ENCODE measurements around the gene CACNA1C. TPM values are rescaled to one million over a fixed set of nuclear protein-coding genes. Genes with fewer than 3 reads are reported as not detected.
A peak's percentile ranks its signal among the peaks of the same experiment; 100 is the strongest.

The CACNA1C gene
- total and polyA plus RNA-seq, 2 donors from 2014 or later = 1.6 to 17.4 TPM

GRCh38 chr12:2689879-2690278 is 637.1 kb downstream of the CACNA1C start:
- H3K9ac ChIP-seq (ENCODE audit: low read length in 3 of 3) = no peak overlapping the region
- DNase-seq (no peak), FAIRE-seq (no peak)
- intact Hi-C loops (cut with DNase I) = no loop called here
- H3K9me3 ChIP-seq (ENCODE audit: control insufficient read depth in 2 of 3, insufficient read depth in 1 of 3, low read length in 3 of 3) = no peaks in the 10 kb centered on the region
- no peaks in the 10 kb centered on the region for H3K27me3 ChIP-seq (ENCODE audit: control insufficient read depth, insufficient read depth, low read length)
- H3K4me1 ChIP-seq (ENCODE audit: control insufficient read depth in 2 of 3, insufficient read depth in 2 of 3, low read depth in 1 of 3, low read length in 3 of 3) = no peaks in the 10 kb centered on the region
- H3K27ac ChIP-seq (ENCODE audit: low read depth in 2 of 2, low read length in 2 of 2) = no peak overlapping the region
- TF ChIP-seq CTCF (IDR thresholded peaks at IDR 0.05; ENCODE audit: borderline replicate concordance, extremely low read depth, insufficient read depth) = no peak
- no peak overlapping the region for H3K4me3 ChIP-seq (ENCODE audit: low read length in 3 of 3)
- H3K36me3 ChIP-seq (ENCODE audit: control insufficient read depth in 2 of 3, insufficient read depth in 3 of 3, low read length in 3 of 3) = no peaks in the 10 kb centered on the region

GRCh38 chr12:2690348-2691005 is 637.7 kb downstream of the CACNA1C start:
- Histone ChIP-seq H3K9ac (ENCODE audit: low read length in 3 of 3) (no peak overlapping the region), H3K36me3 (ENCODE audit: control insufficient read depth in 2 of 3, insufficient read depth in 3 of 3, low read length in 3 of 3) (no peaks in the 10 kb centered on the region), H3K9me3 (ENCODE audit: control insufficient read depth in 2 of 3, insufficient read depth in 1 of 3, low read length in 3 of 3) (no peaks in the 10 kb centered on the region), H3K27ac (ENCODE audit: low read depth in 2 of 2, low read length in 2 of 2) (no peak overlapping the region), H3K27me3 (ENCODE audit: control insufficient read depth, insufficient read depth, low read length) (no peaks in the 10 kb centered on the region), H3K4me1 (ENCODE audit: control insufficient read depth in 2 of 3, insufficient read depth in 2 of 3, low read depth in 1 of 3, low read length in 3 of 3) (no peaks in the 10 kb centered on the region), H3K4me3 (ENCODE audit: low read length in 3 of 3) (no peak overlapping the region)
- TF ChIP-seq CTCF (IDR thresholded peaks at IDR 0.05; ENCODE audit: borderline replicate concordance, extremely low read depth, insufficient read depth) = no peak
- no peak for DNase-seq
- intact Hi-C loops (cut with DNase I) = no loop called here
- no peak for FAIRE-seq

- H3K4me1 ChIP-seq (ENCODE audit: control insufficient read depth in 2 of 3, insufficient read depth in 2 of 3, low read depth in 1 of 3, low read length in 3 of 3) = no peaks in the 10 kb centered on the region
- TF ChIP-seq CTCF (IDR thresholded peaks at IDR 0.05; ENCODE audit: borderline replicate concordance, extremely low read depth, insufficient read depth) = no peak
- no peak for FAIRE-seq
- no peaks in the 10 kb centered on the region for H3K36me3 ChIP-seq (ENCODE audit: control insufficient read depth in 2 of 3, insufficient read depth in 3 of 3, low read length in 3 of 3)
- peak; percentile 61 to 79 (median 74) for DNase-seq
- no peak overlapping the region for H3K4me3 ChIP-seq (ENCODE audit: low read length in 3 of 3)
- no peaks in the 10 kb centered on the region for H3K9me3 ChIP-seq (ENCODE audit: control insufficient read depth in 2 of 3, insufficient read depth in 1 of 3, low read length in 3 of 3)
- intact Hi-C loops (cut with DNase I) = no loop called here
- H3K27ac ChIP-seq (ENCODE audit: low read depth in 2 of 2, low read length in 2 of 2) = no peak overlapping the region
- no peak overlapping the region for H3K9ac ChIP-seq (ENCODE audit: low read length in 3 of 3)
- H3K27me3 ChIP-seq (ENCODE audit: control insufficient read depth, insufficient read depth, low read length) = no peaks in the 10 kb centered on the region
Observed at GRCh38 chr12:2691006-2691344, 638.2 kb downstream of the CACNA1C start.
